ENCODE data around the gene RMC1.

The RMC1 gene

DNA sequence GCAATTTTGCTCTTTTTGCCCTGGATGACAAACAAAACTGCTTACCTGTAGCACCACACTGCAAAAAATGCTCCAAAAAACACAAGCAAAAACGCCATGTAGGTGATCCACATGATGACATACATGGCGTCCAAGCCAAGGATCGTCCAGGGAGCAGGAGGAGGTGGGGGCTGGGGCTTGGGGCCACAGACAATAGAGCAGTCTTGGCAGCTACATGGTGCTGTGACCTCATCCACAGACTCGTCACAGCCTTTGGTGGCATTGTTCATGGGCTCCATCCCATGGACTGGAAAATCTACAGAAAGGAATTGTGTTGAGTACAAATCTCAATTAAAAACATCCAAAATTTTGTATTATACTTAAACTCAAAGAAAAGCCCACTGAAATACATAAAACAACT is 56.9 kb downstream of the RMC1 start:
- TF ChIP-seq CREB1 (IDR thresholded peaks at IDR 0.05; ENCODE audit: low read depth) (no peak), FOXM1 (IDR thresholded peaks at IDR 0.05; ENCODE audit: borderline replicate concordance, low read depth) (no peak), RAD21 (IDR thresholded peaks at IDR 0.05; ENCODE audit: low read depth) (no peak), EP300 (IDR thresholded peaks at IDR 0.05; ENCODE audit: borderline replicate concordance) (no peak), YY1 (IDR thresholded peaks at IDR 0.05; ENCODE audit: low read depth) (no peak), TCF12 (IDR thresholded peaks at IDR 0.05; ENCODE audit: low read depth) (no peak), EGR1 (IDR thresholded peaks at IDR 0.05) (no peak), TAF1 (IDR thresholded peaks at IDR 0.05; ENCODE audit: low read depth) (no peak), NFIC (IDR thresholded peaks at IDR 0.05) (no peak), TEAD4 (IDR thresholded peaks at IDR 0.05) (no peak), ZBTB7A (IDR thresholded peaks at IDR 0.05; ENCODE audit: low read depth) (no peak), CEBPB (IDR thresholded peaks at IDR 0.05) (no peak)
- TF ChIP-seq, protein P1, sequence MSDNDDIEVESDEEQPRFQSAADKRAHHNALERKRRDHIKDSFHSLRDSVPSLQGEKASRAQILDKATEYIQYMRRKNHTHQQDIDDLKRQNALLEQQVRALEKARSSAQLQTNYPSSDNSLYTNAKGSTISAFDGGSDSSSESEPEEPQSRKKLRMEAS (IDR thresholded peaks at IDR 0.05), result no peak
- TF ChIP-seq, protein P2, sequence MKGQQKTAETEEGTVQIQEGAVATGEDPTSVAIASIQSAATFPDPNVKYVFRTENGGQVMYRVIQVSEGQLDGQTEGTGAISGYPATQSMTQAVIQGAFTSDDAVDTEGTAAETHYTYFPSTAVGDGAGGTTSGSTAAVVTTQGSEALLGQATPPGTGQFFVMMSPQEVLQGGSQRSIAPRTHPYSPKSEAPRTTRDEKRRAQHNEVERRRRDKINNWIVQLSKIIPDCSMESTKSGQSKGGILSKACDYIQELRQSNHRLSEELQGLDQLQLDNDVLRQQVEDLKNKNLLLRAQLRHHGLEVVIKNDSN (IDR thresholded peaks at IDR 0.05), result no peak
- TF ChIP-seq, protein P3, sequence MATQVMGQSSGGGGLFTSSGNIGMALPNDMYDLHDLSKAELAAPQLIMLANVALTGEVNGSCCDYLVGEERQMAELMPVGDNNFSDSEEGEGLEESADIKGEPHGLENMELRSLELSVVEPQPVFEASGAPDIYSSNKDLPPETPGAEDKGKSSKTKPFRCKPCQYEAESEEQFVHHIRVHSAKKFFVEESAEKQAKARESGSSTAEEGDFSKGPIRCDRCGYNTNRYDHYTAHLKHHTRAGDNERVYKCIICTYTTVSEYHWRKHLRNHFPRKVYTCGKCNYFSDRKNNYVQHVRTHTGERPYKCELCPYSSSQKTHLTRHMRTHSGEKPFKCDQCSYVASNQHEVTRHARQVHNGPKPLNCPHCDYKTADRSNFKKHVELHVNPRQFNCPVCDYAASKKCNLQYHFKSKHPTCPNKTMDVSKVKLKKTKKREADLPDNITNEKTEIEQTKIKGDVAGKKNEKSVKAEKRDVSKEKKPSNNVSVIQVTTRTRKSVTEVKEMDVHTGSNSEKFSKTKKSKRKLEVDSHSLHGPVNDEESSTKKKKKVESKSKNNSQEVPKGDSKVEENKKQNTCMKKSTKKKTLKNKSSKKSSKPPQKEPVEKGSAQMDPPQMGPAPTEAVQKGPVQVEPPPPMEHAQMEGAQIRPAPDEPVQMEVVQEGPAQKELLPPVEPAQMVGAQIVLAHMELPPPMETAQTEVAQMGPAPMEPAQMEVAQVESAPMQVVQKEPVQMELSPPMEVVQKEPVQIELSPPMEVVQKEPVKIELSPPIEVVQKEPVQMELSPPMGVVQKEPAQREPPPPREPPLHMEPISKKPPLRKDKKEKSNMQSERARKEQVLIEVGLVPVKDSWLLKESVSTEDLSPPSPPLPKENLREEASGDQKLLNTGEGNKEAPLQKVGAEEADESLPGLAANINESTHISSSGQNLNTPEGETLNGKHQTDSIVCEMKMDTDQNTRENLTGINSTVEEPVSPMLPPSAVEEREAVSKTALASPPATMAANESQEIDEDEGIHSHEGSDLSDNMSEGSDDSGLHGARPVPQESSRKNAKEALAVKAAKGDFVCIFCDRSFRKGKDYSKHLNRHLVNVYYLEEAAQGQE (IDR thresholded peaks at IDR 0.05; ENCODE audit: low read depth), result no peak

DNA sequence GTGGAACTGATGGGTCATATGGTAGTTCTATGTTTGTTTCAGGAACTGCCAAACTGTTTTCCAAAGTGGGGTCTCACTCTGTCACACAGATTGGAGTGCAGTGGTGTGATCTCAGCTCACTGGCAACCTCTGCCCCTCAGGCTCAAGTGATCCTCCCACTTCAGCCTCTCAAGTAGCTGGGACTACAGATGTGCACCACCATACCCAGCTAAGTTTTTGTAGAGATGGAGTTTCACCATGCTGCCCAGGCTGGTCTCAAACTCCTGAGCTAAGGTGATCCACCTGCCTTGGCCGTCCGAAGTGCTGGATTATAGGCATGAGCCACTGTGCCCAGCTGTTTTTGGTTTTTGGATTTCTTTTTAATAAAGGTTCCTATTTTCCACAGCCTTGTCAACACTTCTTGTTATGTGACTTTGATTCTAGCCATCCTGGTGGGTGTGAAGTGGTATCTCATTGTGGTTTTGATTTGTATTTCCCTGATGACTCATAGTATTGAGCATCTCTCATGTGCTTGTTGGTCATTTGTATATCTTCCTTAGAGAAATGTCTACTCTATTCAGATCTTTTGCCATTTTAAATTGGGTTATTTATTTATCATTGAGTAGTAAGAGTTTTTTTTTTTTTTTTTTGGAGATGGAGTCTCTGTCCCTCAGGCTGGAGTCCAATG is 60.2 kb downstream of the RMC1 start:
- no peak for TF ChIP-seq EP300 (IDR thresholded peaks at IDR 0.05; ENCODE audit: borderline replicate concordance)
- TF ChIP-seq YY1 (IDR thresholded peaks at IDR 0.05; ENCODE audit: low read depth), result no peak
- TF ChIP-seq, protein P1 (IDR thresholded peaks at IDR 0.05), result no peak
- TF ChIP-seq, protein P2 (IDR thresholded peaks at IDR 0.05), result no peak
- TF ChIP-seq CREB1 (IDR thresholded peaks at IDR 0.05; ENCODE audit: low read depth), result no peak
- no peak for TF ChIP-seq ZBTB7A (IDR thresholded peaks at IDR 0.05; ENCODE audit: low read depth)
- no peak for TF ChIP-seq EGR1 (IDR thresholded peaks at IDR 0.05)
- no peak for TF ChIP-seq CEBPB (IDR thresholded peaks at IDR 0.05)
- TF ChIP-seq RAD21 (IDR thresholded peaks at IDR 0.05; ENCODE audit: low read depth), result no peak
- TF ChIP-seq, protein P3 (IDR thresholded peaks at IDR 0.05; ENCODE audit: low read depth), result no peak
- TF ChIP-seq TAF1 (IDR thresholded peaks at IDR 0.05; ENCODE audit: low read depth), result no peak
- no peak for TF ChIP-seq TCF12 (IDR thresholded peaks at IDR 0.05; ENCODE audit: low read depth)

GRCh38 chr18:23565916-23566547 is 62.7 kb downstream of the RMC1 start:
- no peak for TF ChIP-seq FOXM1 (IDR thresholded peaks at IDR 0.05; ENCODE audit: borderline replicate concordance, low read depth)
- no peak for TF ChIP-seq CREB1 (IDR thresholded peaks at IDR 0.05; ENCODE audit: low read depth)
- TF ChIP-seq, protein P1 (IDR thresholded peaks at IDR 0.05), result no peak
- no peak for TF ChIP-seq YY1 (IDR thresholded peaks at IDR 0.05; ENCODE audit: low read depth)
- no peak for TF ChIP-seq NFIC (IDR thresholded peaks at IDR 0.05)
- TF ChIP-seq, protein P3 (IDR thresholded peaks at IDR 0.05; ENCODE audit: low read depth), result no peak
- no peak for TF ChIP-seq ZBTB7A (IDR thresholded peaks at IDR 0.05; ENCODE audit: low read depth)

- no peak for TF ChIP-seq EGR1 (IDR thresholded peaks at IDR 0.05)
- TF ChIP-seq CREB1 (IDR thresholded peaks at IDR 0.05; ENCODE audit: low read depth), result no peak
- no peak for TF ChIP-seq TEAD4 (IDR thresholded peaks at IDR 0.05)
- TF ChIP-seq TCF12 (IDR thresholded peaks at IDR 0.05; ENCODE audit: low read depth), result no peak
- no peak for TF ChIP-seq TAF1 (IDR thresholded peaks at IDR 0.05; ENCODE audit: low read depth)
- TF ChIP-seq RAD21 (IDR thresholded peaks at IDR 0.05; ENCODE audit: low read depth), result no peak
- TF ChIP-seq, protein P3 (IDR thresholded peaks at IDR 0.05; ENCODE audit: low read depth), result no peak
- no peak for TF ChIP-seq NFIC (IDR thresholded peaks at IDR 0.05)
- TF ChIP-seq YY1 (IDR thresholded peaks at IDR 0.05; ENCODE audit: low read depth), result no peak
- TF ChIP-seq ZBTB7A (IDR thresholded peaks at IDR 0.05; ENCODE audit: low read depth), result no peak
- TF ChIP-seq, protein P2 (IDR thresholded peaks at IDR 0.05), result no peak
- TF ChIP-seq FOXM1 (IDR thresholded peaks at IDR 0.05; ENCODE audit: borderline replicate concordance, low read depth), result no peak
- TF ChIP-seq, protein P1 (IDR thresholded peaks at IDR 0.05), result no peak
- no peak for TF ChIP-seq CEBPB (IDR thresholded peaks at IDR 0.05)
- TF ChIP-seq EP300 (IDR thresholded peaks at IDR 0.05; ENCODE audit: borderline replicate concordance), result no peak
Observed at GRCh38 chr18:23567671-23568070, 64.4 kb downstream of the RMC1 start.
